Fibroblast of peridontal ligament (primary cell): ENCODE measurements around the gene AKAP17A.
"Not testable (repeated sequence)": the region's sequence is repeated elsewhere in the genome, so short reads cannot be mapped to it uniquely, and the experiment has no call there.

Experiments used
- DNase-seq: peaks from one replicate; pipeline ENCODE4 v3.0.0-alpha.2; 2010; ENCODE audit errors: extremely low read depth

The AKAP17A gene

GRCh38 chrX:1602299-1602698 is 10.9 kb downstream of the AKAP17A start:
- DNase-seq = no peak

GRCh38 chrX:1606496-1606895 is 15.1 kb downstream of the AKAP17A start:
- DNase-seq = no peak

- DNase-seq = no peak
Measured at GRCh38 chrX:1609311-1609710, 17.9 kb downstream of the AKAP17A start.

DNA sequence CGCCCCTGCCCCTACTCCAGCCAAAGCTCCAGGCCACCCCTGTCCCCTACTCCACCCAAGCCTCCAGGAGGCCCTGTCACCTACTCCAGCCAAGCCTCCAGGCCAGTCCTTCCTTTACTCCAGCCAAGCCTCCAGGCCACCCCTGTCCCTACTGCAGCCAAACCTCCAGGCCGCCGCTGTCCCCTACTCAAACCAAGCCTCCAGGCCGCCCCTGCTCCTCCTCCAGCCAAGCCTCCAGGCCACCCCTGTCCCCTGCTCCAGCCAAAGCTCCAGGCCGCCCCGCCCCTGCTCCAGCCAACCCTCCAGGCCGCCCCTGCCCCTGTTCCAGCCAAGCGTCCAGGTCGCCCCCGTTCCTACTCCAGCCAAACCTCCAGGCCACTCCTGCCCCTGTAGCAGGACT is 18.4 kb downstream of the AKAP17A start:
- DNase-seq = no peak

DNA sequence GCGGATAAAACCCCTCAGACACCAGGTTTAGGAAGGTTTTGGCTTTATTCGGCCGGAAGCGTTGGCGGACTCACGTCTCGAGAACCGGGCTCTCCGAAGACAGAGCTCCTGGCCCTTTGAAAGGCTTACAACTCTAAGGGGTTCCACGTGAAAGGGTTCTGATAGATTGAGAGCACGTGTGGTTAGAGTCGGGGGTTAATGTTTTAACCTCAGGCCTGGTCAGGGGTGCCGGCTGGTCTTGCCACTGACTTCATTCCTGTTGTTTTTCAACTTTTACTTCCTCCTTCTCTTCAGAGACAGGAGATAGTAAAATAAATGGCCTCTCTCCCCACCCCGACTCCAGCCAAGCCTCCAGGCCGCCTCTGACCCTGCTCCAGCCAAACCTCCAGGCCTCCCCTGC is 18.8 kb downstream of the AKAP17A start:
- DNase-seq = no peak

GRCh38 chrX:1610736-1611135 is 19.3 kb downstream of the AKAP17A start:
- no peak for DNase-seq

- no peak for DNase-seq
Measured at GRCh38 chrX:1612641-1613286, 21.4 kb downstream of the AKAP17A start.

- no peak for DNase-seq
Measured at GRCh38 chrX:1614927-1615326, 23.5 kb downstream of the AKAP17A start, which contains the start of gene ASMT. Gene ASMT (plus strand): TSS chrX:1615059. CDS start chrX:1615200, 141 bp downstream.

DNA sequence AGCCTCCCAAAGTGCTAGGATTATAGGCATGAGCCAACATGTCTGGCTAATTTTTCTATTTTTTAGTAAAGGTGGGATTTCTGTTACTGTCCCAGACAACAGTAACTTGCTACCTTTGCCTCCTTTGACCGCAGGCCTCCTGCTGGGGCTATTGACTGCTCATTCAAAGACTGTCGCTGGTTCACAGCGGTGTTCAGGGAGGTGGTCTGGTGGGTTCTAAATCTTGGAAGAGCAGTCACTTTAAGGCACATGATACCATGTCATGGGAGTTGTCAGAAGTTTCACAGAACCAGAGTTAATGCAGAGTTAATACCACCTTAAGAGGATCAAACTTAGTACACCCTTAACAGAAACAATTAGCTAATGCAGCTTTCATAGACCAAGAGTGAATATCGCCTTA is 27.3 kb downstream of the AKAP17A start:
- no peak for DNase-seq

DNA sequence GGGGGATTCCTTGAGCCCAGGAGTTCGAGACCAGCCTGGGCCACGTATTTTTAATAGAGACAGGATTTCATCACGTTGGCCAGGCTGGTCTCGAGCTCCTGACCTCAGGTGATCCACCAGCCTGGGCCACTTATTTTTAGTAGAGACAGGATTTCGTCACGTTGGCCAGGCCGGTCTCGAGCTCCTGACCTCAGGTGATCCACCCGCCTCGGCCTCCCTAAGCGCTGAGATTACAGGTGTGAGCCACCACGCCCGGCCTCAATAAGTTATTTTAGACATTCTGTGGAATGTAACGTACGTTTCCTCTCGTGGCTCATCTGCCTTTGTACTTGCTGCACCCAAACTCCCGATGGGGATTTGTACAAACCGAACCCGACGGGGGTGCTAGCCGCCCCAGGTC is 32.3 kb downstream of the AKAP17A start:
- DNase-seq = no peak

DNA sequence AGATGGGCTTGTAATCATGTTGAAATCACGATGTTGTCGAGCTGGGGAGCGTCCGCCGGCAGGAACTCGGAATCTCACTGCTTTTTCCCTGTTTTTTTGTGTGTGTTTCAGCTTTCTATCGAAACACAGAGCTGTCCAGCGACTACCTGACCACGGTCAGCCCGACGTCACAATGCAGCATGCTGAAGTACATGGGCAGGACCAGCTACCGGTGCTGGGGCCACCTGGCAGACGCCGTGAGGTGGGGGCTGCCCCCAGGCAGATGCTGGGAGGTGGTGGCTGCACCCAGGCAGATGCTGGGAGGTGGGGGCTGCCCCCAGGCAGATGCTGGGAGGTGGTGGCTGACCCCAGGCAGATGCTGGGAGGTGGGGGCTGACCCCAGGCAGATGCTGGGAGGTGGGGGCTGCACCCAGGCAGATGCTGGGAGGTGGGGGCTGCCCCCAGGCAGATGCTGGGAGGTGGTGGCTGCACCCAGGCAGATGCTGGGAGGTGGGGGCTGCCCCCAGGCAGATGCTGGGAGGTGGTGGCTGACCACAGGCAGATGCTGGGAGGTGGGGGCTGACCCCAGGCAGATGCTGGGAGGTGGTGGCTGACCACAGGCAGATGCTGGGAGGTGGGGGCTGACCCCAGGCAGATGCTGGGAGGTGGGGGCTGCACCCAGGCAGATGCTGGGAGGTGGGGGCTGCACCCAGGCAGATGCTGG is 32.9 kb downstream of the AKAP17A start:
- DNase-seq = not testable (repeated sequence)

DNA sequence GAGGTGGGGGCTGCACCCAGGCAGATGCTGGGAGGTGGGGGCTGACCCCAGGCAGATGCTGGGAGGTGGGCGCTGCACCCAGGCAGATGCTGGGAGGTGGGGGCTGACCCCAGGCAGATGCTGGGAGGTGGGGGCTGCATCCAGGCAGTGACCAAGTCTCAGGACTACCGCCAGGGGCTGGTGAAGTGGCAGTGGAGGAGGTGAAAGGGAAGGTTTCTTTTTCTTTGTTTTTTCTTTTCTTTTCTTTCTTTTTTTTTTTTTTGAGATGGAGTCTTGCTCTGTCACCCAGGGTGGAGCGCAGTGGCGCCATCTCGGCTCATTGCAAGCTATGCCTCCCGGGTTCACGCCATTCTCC is 33.4 kb downstream of the AKAP17A start:
- DNase-seq = not testable (repeated sequence)

GRCh38 chrX:1629244-1629643 is 37.8 kb downstream of the AKAP17A start:
- no peak for DNase-seq

DNA sequence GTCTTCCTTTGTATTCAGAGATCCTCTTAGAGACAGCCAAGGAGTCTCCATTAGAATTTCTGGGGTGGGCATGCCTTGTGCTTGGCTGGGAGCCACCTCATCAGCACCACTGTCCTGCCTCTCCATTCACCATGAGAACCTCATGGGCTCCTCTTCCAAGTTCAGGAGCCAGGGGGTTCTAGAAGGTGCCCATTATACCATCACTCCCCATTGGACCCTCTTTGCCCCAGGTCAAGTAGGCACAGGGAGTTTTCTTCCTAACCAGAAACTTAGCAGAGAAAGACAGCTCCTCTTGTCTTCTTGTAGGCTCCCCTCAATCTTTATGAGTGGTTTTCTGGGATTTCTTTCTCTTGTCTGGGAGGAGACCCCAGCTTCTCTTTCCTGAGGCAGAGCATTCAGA is 54.6 kb downstream of the AKAP17A start:
- DNase-seq = no peak

- peak; percentile 14 for DNase-seq
Measured at GRCh38 chrX:1649621-1650020, 58.2 kb downstream of the AKAP17A start.
